C4-2B (cell line): ENCODE results near the gene IL5RA.

Experiments
- ZFX ChIP-seq: fragments of 450-650 bp; IDR thresholded peaks from 2 replicates; pipeline ENCODE4 v1.6.1; 2017
- TF ChIP-seq, protein P1 (sequence below): fragments of 450-650 bp; conservative IDR thresholded peaks from 2 replicates; pipeline ENCODE4 v1.5.1; 2017; ENCODE audit warnings: mild to moderate bottlenecking

DNA sequence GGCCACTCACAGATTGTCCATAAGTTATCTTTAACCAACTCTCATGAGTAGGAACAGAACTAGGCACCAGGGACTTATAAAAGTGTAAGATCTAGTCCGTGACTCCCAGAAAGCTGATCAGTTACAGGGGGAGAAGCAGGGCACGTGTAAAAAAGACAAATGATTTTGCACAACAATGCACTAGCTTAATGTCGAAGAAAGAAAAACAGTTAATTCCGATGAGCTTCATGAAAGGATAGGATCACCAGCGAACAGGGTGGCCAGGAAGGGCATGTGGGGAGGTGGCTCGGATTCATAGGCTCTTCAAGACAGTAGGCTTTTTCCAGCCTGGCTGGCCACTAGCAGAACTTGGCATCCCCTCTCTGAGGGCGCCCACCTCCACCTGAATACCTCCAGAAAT, 90.0 kb downstream of the IL5RA start:
- TF ChIP-seq, protein P1, sequence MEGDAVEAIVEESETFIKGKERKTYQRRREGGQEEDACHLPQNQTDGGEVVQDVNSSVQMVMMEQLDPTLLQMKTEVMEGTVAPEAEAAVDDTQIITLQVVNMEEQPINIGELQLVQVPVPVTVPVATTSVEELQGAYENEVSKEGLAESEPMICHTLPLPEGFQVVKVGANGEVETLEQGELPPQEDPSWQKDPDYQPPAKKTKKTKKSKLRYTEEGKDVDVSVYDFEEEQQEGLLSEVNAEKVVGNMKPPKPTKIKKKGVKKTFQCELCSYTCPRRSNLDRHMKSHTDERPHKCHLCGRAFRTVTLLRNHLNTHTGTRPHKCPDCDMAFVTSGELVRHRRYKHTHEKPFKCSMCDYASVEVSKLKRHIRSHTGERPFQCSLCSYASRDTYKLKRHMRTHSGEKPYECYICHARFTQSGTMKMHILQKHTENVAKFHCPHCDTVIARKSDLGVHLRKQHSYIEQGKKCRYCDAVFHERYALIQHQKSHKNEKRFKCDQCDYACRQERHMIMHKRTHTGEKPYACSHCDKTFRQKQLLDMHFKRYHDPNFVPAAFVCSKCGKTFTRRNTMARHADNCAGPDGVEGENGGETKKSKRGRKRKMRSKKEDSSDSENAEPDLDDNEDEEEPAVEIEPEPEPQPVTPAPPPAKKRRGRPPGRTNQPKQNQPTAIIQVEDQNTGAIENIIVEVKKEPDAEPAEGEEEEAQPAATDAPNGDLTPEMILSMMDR, result no peak
- TF ChIP-seq ZFX, result no peak
